Activated CD4-positive, alpha-beta T cell treated with anti-CD3 and anti-CD28 coated beads for 48 hours (primary cell): ENCODE results near the gene TRIP13.

Source experiments
- DNase-seq: peaks from one replicate; pipeline ENCODE4 v3.0.0-alpha.2; 2020

TRIP13 gene

DNA sequence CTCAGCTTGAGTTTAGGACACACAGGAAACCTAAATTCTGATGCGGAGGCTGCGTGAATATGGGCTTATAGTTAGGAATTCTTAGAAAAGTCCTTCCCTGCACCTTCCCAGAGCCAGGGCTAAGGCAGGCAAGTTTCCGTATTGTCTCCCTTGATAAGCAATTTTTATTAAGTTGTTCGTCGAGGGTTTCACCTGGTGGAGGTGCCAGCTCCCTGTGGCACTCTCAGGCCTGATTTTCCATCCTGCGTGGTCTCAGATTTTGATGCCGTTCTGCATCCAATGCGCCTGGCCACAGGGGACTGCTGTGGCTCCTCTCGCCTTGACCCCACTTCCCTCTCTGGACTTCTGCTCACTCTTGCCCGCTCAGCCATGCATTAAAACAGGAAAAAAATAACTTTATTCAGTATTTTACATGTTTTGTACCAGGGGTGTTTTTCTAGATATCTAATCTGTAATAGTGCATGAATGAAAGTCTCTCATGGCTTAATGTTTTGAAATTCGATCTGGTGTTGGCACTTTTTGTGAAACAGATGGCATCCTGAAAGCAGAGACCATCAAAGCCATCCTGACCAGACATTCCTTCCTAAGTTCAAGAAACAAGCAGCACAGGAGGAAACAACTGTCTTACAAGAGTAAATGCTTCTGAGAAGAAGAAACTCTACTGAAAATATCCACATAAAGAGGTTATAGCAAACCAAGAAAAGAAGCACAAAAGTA, 50.7 kb downstream of the TRIP13 start:
- DNase-seq, result no peak

DNA sequence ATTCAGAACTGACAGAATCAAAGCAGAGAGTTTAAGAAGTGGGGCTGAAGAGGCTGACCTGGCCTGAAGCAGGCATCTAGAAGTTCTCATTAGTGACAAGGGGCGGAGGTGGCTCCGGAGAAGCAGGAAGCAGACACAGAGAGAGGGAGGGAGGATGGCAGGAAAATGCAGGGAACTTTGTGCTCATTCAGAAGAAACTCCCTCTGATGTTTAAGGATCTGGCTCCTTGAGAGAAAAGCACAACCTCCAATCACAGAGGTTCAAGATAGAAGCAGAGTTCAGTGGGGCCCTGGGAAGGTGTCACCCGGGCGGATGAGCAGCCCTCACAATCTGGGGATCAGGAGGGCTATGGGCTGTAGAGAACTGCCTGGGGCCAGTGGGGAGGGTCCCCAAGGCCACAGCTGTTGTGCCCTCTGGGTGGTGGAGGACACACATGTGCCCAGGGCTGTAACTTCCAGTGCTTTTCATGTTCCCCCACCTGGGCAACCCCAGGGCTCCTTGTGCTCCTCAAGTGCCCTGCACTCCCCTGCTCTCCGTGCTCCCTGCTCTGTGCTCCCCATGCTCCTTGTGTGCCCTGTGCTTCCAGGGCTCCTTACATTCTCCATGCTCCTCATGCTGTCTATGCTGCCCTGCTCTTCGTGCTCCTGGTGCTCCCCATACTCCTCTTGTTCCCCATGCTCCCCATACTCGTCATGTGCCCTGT, 51.4 kb downstream of the TRIP13 start:
- DNase-seq, result no peak

GRCh38 chr5:944621-944927, 51.9 kb downstream of the TRIP13 start:
- no peak for DNase-seq

GRCh38 chr5:944992-945685, 52.5 kb downstream of the TRIP13 start:
- no peak for DNase-seq

DNA sequence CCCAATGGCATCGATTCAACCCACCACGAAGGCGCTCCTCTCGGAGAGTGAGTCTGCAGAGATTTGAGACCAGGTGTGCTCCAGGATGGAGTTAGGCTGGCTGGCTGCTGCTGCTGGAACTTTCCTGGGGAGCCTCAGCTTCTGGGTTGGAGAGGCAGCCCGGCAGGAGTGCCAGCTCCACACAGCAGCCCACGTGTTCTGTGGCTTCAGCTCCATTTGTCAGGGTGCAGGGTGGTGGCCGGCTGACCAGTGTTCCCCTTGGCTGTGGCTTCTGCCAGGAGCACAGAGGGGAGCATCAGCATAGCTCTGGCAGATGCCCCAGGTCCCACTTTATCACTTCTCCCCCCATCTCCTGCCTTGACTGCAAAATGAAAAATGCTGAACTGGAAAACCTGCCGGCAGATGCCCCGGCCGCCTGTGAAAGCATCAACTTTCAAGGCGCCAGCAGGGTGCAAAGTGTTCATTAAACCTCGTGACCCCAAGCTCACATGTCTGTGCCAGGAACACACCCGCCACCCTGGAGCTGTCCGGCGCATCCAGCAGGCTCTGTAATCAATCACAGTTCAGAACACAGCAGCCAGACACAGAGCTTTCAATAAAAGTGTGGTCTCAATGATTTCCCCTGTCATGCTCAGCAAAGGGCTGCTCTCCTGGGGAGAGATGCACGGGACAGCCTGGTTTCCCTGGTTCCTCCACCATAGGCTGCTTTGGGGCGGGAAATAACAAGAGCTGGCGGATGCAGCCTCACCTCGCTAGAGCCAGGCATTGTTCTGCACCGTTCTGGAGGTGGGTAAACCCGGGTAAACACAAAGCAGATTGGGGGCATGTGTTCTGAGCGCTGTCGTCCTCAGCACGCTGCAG, 53.2 kb downstream of the TRIP13 start:
- DNase-seq, result no peak

- no peak for DNase-seq
Observed at GRCh38 chr5:946720-947625, 54.3 kb downstream of the TRIP13 start.

DNA sequence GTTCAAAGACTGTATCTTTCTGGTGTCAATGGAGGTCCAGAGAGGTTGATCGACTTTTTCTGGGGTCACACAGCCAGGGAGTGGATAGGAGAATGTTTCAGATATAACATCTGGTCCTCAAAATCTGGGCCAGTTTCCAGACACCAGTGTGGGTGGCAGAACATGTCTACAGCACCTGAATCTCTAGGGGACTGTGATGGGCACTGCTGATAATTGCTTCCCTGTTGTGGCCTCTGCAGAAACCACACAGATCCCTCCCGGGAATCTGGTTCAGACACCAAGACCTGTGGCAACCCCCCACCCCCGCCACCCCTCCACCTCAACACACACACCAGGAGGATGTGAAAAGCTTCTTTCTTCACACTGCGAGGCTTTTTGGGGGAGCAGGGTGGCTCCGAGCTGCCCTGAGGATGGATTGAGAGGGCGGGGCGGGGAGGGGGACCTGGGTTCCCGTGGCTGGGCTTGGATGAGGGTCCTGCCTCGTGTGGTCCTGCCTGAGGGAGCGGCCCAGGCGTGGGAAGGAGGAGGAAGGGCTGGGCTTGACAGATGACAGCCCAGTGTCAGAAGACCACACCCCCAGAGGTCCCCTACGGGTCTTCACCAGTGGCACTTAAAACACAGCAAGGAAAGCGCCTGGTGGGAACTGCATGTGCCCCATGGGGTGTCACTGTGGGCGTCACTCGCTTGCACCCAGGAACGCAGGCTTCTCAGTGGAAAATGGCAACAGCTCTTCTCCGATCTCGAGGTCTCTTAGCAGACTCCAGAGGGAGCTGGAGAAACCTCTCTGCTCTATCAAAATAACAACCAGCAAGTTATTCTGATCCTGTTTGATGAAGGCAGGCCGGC, 55.2 kb downstream of the TRIP13 start:
- no peak for DNase-seq

DNA sequence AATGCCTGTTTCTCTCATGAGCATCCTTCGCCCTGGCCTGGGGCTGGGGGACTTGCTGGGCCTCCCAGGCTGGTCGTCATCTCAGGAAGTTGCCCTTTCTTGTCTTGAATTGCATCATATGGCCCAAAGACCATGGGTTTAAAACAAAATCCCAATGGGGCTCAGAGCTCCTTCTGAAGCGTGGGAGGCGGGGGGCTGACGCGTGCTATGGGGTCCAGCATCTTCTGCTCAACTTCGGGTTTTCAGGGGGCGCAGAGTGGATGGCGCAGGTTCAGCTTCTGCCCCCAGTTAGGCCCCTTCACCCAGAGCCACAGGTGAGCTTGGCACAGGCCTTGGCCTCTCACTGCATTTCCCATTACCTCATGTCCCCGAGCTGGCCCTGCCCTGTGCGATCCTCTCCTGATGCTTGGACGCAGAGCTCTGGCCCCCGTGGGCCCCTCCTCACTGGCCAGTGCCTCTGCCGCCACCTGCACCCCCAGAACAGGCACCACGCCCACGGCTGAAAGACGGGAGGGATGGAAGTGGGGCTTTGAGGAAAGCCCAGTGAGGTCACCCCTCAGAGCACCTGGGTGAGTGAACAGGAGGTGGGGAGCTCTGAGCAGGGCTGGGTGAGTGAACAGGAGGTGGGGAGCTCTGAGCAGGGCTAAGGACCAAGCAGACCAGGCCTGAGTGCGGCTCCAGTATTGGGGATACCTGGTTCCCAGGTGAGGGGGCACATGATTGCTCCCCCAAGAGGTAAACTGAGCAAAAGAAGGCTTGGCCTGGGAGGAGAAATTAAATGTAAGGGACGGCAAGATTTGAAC, 56.0 kb downstream of the TRIP13 start:
- DNase-seq, result no peak

GRCh38 chr5:949275-949543, 56.5 kb downstream of the TRIP13 start:
- DNase-seq, result no peak

GRCh38 chr5:949815-950560, 57.3 kb downstream of the TRIP13 start:
- DNase-seq, result no peak

GRCh38 chr5:951940-952596, 59.4 kb downstream of the TRIP13 start:
- no peak for DNase-seq

- DNase-seq, result no peak
Observed at GRCh38 chr5:952597-953271, 60.0 kb downstream of the TRIP13 start.

DNA sequence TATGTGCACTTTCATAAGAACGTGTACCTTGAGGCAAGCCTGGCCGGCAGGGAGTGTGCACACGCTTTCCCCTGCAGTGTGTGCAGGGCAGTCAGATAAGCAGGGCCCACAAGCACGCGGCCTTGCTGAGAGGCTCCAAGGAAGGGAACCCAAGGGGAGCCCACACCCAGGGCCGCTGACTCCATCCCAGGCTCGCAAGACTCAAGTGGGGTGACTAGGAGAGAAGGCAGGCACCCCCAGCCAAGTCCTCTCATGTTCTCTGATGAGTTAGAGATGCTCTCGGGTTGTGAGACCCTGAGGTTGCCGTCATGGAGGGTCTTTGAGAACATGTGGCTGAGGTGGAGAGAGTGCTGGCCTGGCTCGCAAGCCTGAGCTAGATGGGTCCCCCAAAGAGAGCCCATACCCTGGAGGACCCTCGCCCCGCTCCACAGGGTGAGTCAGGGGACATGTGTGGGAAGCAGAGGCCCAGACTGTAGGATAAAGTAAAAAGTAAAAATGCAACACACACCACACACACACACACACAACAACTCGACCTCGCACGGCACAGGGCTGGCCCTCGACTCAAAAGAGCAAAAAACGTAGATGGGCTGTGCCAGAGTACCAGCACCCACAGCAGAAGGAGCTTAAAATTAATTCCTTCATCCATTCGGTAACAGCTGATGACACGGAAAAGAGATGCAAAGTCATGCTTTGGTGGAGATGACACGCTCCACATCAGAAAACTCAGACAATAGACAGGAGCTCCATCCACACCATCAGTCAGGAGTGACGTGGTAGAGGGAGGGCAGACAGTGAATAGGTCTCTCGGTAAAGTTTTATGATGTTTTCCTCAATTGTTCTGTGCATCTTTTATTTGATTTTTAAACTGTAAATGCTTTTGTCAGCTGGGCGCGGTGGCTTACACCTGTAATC, 61.1 kb downstream of the TRIP13 start:
- DNase-seq, result no peak

DNA sequence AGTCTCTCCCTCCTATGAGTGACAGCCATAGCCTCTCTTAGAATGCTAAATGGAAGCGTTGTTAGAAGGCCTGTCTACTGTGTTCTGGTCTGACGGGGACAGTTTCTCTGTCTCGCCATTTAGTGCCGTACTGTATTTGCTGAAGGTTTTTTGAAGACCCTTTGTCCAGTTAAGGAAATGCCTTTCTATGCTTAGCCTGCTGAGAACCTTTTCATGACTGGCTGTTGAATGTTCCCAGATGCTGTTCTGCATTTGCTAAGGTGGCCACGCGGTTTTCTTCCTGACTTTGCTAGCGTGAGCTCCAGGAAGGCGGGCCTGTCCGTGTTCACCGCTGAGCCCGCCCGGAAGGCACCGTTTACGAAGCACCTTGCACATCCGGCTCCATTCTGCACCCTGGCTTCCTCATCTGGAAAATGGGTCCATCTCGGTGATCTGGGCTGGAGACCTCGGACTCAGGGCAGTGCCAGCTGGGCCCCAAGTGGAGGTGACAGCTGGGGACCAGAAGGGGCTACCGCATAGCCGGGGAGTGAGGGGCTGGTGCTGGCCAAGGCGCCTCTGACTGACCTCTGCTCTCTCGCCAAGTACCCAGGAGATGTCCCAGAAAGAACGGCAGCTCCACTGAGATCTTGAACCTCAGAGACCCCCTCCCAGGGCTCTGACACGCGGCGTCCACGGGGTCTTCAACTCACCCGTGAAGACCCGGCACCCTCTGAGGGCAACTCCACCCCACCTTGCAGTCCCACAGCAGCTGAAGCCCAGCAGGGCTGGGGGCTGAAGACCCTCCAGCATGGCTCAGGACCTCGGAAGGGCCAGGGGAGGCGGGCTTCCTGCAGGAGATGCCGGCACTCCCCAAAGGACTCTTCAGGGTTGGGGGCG, 63.4 kb downstream of the TRIP13 start:
- DNase-seq, result no peak

GRCh38 chr5:956941-957747, 64.5 kb downstream of the TRIP13 start:
- DNase-seq, result peak; percentile 66
